ENCODE data around the gene DNAJC19.
"Not testable (repeated sequence)": the region's sequence is repeated elsewhere in the genome, so short reads cannot be mapped to it uniquely, and the experiment has no call there.

DNAJC19 gene
- total RNA-seq: 14.3 to 32.9 (median 30.6) reads per million in 3 experiments

DNA sequence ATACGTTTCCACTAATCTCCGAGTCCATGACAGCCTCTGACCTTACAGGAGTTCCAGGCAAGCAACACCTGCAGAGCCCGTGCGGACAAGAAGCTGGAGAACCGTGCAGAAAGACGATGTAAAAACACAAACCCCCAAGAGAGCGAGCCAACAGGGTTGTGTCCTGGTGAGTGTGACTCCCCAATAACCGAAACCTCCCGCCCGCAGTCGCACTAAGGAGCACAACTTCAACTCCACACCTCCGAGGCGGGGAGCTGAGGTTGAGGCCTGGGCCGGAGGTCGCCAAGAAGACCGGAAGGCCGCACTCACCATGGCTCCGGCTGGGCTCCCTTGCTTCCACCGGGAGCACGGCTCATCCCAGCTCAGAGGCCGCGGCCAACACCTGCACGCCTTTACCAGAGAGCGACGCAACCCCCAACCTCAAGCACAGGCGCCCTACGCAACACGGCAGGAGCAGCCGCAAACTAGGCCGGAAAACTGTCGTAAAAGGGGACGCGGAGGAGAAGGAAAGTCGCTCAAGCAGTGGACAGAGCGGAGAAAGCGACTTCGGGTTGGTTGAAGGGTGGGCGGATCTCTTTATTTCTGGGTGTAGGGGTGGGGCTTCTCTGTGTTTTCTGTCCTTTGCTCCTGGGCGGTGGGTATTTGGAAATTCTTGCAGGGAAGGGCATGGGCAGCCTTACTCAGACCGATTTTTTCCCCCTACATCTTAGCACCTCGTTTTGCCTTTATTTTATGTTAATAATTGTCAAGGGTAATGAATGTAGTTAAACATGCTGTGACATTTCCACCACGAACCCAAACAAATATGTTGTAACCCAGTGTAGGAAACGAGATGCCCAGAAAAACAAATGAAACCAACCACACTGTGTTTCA is at the start of gene DNAJC19:
Gene DNAJC19, minus strand, starts transcription at position 446 of the 873 bp plus-strand sequence. Its CDS starts 134 bp downstream, at position 312.
- DNase-seq: peak; percentile 94

GRCh38 chr3:181030948-181031347 is 41.4 kb upstream of the DNAJC19 start:
- DNase-seq: no peak

- DNase-seq: no peak
Observed at GRCh38 chr3:181025204-181025603, 35.7 kb upstream of the DNAJC19 start.

GRCh38 chr3:181017690-181018089 is 28.2 kb upstream of the DNAJC19 start:
- DNase-seq: no peak

DNA sequence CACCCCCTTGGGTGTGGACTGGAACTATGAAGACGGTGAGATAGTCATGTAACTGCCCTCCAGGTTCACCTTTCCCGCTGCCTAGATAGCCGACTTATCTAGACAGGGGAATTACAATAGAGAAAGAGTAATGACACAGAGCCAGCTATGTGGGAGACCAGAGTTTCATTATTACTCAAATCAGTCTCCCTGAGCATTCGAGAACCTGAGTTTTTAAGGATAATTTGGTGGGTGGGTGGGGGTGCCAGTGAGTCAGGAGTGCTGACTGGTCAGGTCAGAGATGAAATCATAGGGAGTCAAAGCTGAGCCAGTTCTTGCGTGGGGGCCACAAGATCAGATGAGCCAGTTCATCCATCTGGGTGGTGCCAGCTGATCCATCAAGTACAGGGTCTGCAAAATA is 19.7 kb upstream of the DNAJC19 start:
- DNase-seq: no peak

- no peak for DNase-seq
Observed at GRCh38 chr3:181008796-181009195, 19.3 kb upstream of the DNAJC19 start.

- DNase-seq: no peak
Observed at GRCh38 chr3:181007262-181007661, 17.7 kb upstream of the DNAJC19 start.

DNA sequence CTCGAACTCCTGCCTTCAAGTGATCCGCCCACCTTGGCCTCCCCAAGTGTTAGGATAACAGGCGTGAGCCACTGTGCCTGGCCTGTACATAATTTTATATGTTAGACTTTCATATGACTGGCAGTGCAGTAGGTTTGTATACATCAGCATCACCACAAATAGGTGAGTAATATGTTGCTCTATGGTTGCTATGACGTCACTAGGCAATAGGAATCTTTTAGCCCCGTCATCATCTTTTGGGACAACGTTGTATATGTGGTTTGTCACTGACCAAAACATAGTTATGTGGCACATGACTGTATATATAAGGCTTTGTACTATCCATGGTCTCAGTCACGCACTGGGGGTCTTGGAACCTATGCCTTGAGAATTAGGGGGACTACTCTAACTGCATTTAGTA is 17.0 kb upstream of the DNAJC19 start:
- DNase-seq: no peak

GRCh38 chr3:181003469-181003868 is 13.9 kb upstream of the DNAJC19 start:
- DNase-seq: not testable (repeated sequence)

DNA sequence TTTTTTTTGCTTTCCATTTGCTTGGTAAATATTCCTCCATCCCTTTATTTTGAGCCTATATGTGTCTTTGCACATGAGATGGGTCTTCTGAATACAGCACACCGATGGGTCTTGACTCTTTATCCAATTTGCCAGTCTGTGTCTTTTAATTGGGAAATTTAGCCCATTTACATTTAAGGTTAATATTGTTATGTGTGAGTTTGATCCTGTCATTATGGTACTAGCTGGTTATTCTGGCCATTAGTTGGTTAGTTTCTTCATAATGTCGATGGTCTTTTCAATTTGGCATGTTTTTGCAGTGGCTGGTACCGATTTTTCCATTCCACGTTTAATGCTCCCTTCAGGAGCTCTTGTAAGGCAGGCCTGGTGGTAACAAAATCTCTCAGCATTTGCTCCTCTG is 12.8 kb upstream of the DNAJC19 start:
- not testable (repeated sequence) for DNase-seq

DNA sequence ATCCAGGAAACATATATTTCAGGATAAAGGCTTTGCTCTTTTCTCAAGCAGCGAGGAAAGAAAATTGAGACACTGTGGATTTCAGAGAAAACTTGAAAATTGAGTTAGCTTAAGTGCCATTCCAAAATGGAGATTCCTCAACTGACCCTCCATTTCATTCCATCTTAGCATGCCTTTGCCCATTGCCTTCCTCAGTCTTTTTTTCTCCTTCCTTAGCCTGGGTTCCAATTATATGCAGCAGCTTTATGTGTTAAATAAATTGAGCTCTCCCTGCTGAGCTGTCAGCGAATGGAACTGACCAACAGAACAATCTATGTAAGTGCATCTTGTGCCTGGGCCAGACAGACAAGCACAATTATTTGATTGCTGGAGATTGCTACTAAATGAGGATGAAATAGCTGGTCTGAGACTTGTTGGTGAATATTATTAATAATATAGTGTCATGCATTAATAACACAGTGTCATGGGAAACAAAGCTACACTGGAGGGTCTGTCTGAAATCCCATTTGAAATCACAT is 6.9 kb upstream of the DNAJC19 start:
- no peak for DNase-seq

DNA sequence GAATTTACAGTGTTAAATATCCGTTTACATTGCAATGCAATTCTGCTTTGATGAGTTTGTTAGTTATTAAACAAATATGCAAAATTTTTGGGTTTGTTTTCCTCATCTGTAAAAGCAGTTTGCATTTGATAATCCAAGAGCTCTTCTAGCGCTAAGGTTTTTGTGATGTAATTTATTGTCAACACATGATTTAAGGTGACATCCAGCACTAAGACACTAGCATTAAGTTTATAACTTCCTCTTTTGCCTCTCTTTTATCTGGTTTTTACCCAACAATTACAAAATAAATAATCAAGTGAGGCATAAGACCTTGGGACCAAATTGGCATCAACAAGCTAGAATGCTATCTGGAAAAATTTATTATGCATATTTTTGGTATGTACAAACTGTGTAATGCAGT is 969 bp upstream of the DNAJC19 start:
- no peak for DNase-seq

- DNase-seq: no peak
Observed at GRCh38 chr3:180987344-180987743, 2.2 kb downstream of the DNAJC19 start.

- DNase-seq: not testable (repeated sequence)
Observed at GRCh38 chr3:180986366-180986765, 3.2 kb downstream of the DNAJC19 start.

GRCh38 chr3:180983136-180983535 is 6.4 kb downstream of the DNAJC19 start:
- DNase-seq: no peak

GRCh38 chr3:180981912-180982311 is 7.6 kb downstream of the DNAJC19 start:
- no peak for DNase-seq

DNA sequence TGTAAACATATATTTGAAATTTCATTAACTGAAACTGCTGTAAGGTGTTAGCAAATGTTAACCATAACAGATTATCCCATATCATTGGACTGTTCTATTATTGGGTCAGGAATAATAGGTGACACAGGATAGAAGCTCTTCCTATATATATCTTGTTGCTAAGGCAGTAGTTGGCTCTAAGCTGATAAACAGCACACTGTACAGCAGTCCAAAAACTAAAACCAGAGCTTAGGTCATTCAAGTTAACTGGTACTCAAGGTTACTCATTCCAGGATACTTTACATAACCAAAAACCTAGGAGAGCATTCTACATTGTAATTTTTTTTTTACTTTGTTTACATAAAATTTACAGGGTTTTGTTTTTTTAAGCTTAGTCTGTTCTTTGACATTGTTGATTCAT is 8.9 kb downstream of the DNAJC19 start:
- DNase-seq: no peak

DNA sequence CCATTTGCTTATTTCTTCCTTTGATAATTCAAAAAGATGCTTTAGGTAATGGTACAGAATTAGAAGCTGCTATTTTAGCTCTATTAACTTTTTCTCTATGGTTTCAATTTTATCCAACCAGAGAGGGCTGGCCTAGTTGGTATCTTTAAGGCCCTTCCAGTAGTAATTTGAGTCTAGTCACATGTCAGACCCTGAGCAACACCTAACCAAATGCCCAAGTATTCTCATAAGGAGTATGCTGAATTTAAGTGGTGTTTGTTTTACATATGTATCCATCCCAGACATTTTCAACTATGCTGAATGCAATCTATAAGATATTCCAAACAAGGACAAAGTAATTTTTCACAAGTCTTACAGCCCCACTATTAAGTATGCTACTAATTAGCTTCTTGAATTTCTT is 9.6 kb downstream of the DNAJC19 start:
- DNase-seq: no peak

GRCh38 chr3:180977498-180977897 is 12.0 kb downstream of the DNAJC19 start:
- DNase-seq: no peak

GRCh38 chr3:180974286-180974685 is 15.2 kb downstream of the DNAJC19 start:
- no peak for DNase-seq

DNA sequence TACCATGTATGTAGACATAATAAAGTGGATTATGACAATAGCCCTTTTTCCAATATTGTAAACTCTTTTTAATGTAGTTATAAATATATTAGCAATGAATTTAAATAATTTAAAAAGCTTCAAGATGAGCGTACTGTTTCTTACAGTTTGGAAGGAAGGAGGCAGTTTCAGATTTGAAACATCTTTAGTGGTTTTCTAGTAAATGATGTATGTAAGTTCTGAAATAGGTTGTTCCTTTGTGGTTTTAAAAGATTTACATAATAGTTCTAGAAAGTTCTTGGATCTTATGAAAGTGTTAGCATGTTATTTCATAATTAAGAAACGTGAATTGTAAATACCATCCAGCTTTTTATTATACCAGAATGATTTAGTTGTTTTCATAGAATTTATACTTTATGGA is 16.0 kb downstream of the DNAJC19 start:
- DNase-seq: no peak

- DNase-seq: no peak
Observed at GRCh38 chr3:180970931-180971330, 18.6 kb downstream of the DNAJC19 start.

DNA sequence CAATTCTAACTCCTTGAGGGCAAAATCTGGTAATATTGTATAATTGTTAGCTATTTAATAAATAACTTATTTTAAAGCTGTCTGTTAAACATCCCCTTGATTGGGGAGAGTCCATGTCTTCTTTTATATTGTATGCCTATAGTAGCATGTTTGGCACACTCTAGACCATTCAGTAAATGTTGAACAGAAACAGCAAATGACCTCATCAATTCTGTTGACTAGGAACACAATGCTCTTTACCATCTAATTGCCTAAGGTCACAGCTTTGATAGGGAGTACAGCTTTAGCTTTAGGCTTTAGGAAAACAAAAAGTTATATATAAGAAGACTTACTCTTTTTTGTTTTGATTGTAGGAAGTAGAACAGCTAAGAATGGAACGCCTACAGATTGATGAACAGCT is 27.0 kb downstream of the DNAJC19 start:
- no peak for DNase-seq

DNA sequence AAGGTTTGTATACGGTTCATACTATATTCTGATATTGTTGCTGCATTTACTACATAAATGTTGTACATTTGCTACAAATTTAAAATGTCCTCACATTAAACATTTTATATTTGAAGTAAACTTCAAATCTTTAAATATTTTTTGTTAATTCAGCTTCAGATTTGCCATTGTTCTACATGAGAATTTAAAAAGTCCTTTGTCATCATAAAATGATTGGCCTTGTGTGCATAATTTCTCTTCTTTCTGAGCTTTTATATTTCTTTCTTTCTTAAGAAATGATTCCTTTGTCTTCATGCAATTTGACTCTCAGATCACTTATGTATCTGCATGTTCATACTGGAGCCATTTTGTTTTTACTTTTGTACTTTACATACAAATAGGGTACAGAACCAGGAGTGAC is 28.0 kb downstream of the DNAJC19 start:
- DNase-seq: no peak

GRCh38 chr3:180961087-180961486 is 28.4 kb downstream of the DNAJC19 start:
- peak; percentile 5 for DNase-seq
